PC-9 (cell line): Measurements from ENCODE around the gene CBFA2T3.

Source experiments
- CTCF ChIP-seq: fragments of 200-600 bp; sonication (generic); conservative IDR thresholded peaks from 2 replicates; pipeline ENCODE4 v1.6.1; 2017; ENCODE audit warnings: mixed run types, antibody characterized with exemption, mild to moderate bottlenecking, moderate library complexity
- EZH2 ChIP-seq: fragments of 200-600 bp; sonication (generic); IDR thresholded peaks from 2 replicates; pipeline ENCODE4 v1.8.0; 2017; ENCODE audit warnings: antibody characterized with exemption, low read depth

DNA sequence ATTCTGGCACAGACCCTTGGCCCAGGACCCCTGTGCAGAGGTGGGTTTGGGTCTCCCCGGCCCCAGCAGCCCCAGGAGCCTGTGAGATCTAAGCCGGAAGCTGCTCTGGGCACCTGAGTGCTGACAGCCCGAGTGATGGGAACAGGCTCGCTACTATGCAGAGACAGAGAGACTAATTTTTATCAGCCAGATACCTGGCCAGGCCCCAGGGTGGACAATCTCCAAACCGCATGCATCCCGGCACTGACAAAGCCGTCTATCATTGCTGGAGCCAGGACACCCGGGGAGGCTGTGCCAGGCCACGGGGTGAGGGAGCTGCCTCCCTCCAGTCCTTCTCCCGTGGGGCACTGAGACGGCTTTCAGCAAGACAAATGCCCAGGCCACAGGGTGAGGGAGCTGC is 25.0 kb downstream of the CBFA2T3 start:
- TF ChIP-seq CTCF (no peak), EZH2 (no peak)
